ENCODE results near the gene ACOXL. TPM values are rescaled to one million over a fixed set of nuclear protein-coding genes. Genes with fewer than 3 reads are reported as not detected.

Gene ACOXL
- total RNA-seq, 4 donors from 2014 or later, result not detected

- intact Hi-C loops (cut with DNase I), result no loop called here
- TF ChIP-seq POLR2A (IDR thresholded peaks at IDR 0.05) (no peak), CTCF (IDR thresholded peaks at IDR 0.05) (no peak)
- Histone ChIP-seq H3K27ac (no peak overlapping the region), H3K4me3 (no peak overlapping the region), H3K4me1 (no peaks in the 10 kb centered on the region), H3K36me3 (no peaks in the 10 kb centered on the region), H3K27me3 (peaks cover 0 to 79% (median 0%) of the 10 kb centered on the region in 4 donors), H3K9me3 (no peaks in the 10 kb centered on the region)
- 14 to 46% methylated on average over 1 to 2 of the region's 2 CpGs for WGBS, 2 donors
- DNase-seq, result no peak
Measured at GRCh38 chr2:110788976-110789375, 56.6 kb downstream of the ACOXL start.

GRCh38 chr2:110789706-110790105 lies 57.3 kb downstream of the ACOXL start:
- no peaks in the 10 kb centered on the region for H3K36me3 ChIP-seq
- no peak overlapping the region for H3K4me3 ChIP-seq
- WGBS, 2 donors, result 61 to 96% methylated on average over 3 of the region's 4 CpGs
- intact Hi-C loops (cut with DNase I), result no loop called here
- H3K4me1 ChIP-seq, result no peaks in the 10 kb centered on the region
- H3K27ac ChIP-seq, result no peak overlapping the region
- peaks cover 0 to 83% (median 0%) of the 10 kb centered on the region in 4 donors for H3K27me3 ChIP-seq
- TF ChIP-seq POLR2A (IDR thresholded peaks at IDR 0.05) (no peak), CTCF (IDR thresholded peaks at IDR 0.05) (no peak)
- DNase-seq, result no peak
- no peaks in the 10 kb centered on the region for H3K9me3 ChIP-seq

GRCh38 chr2:110790907-110791306 lies 58.5 kb downstream of the ACOXL start:
- Histone ChIP-seq H3K36me3 (no peaks in the 10 kb centered on the region), H3K4me3 (no peak overlapping the region), H3K4me1 (no peaks in the 10 kb centered on the region), H3K9me3 (no peaks in the 10 kb centered on the region), H3K27me3 (peaks cover 0 to 87% (median 0%) of the 10 kb centered on the region in 4 donors), H3K27ac (no peak overlapping the region)
- no peak for TF ChIP-seq CTCF (IDR thresholded peaks at IDR 0.05)
- TF ChIP-seq POLR2A (IDR thresholded peaks at IDR 0.05), result no peak
- no peak for DNase-seq
- intact Hi-C loops (cut with DNase I), result no loop called here

- H3K9me3 ChIP-seq, result no peaks in the 10 kb centered on the region
- no peaks in the 10 kb centered on the region for H3K36me3 ChIP-seq
- no peak overlapping the region for H3K27ac ChIP-seq
- peaks cover 0 to 86% (median 0%) of the 10 kb centered on the region in 4 donors for H3K27me3 ChIP-seq
- intact Hi-C loops (cut with DNase I), result no loop called here
- no peak for TF ChIP-seq CTCF (IDR thresholded peaks at IDR 0.05)
- no peak for TF ChIP-seq POLR2A (IDR thresholded peaks at IDR 0.05)
- H3K4me1 ChIP-seq, result peaks cover 0 to 3% (median 0%) of the 10 kb centered on the region in 3 donors
- no peak overlapping the region for H3K4me3 ChIP-seq
- DNase-seq, result no peak
- WGBS, 2 donors, result 46 to 69% methylated on average over 3 to 4 of the region's 4 CpGs
Measured at GRCh38 chr2:110791435-110791834, 59.1 kb downstream of the ACOXL start.

GRCh38 chr2:110793034-110793433 lies 60.7 kb downstream of the ACOXL start:
- intact Hi-C loops (cut with DNase I), result no loop called here
- DNase-seq, result no peak

More at GRCh38 chr2:110793034-110793433, 60.7 kb downstream of the ACOXL start:
- WGBS, 2 donors, result 81% methylated on average over 4 of the region's 4 CpGs; no CpG with 5 or more reads in 1 of the 2 donors
- Histone ChIP-seq H3K4me1 (peaks cover 0 to 3% (median 0%) of the 10 kb centered on the region in 3 donors), H3K9me3 (no peaks in the 10 kb centered on the region), H3K27me3 (peaks cover 0 to 89% (median 0%) of the 10 kb centered on the region in 4 donors), H3K4me3 (no peak overlapping the region), H3K27ac (no peak overlapping the region), H3K36me3 (no peaks in the 10 kb centered on the region)
- no peak for TF ChIP-seq CTCF (IDR thresholded peaks at IDR 0.05)

Measured in esophagus squamous epithelium (tissue), 5 donors.